Transverse colon (tissue), 3 donors: Measurements from ENCODE around the gene NFKB2.

Source experiments
- CTCF ChIP-seq, 5 experiments: fragments of 200-600 bp in 3 of 5; fragments of 450-650 bp in 2 of 5; sonication (generic) in 3 of 5; IDR thresholded peaks; 1 replicate in 2 of 5; 2 replicates in 3 of 5; pipeline ENCODE4 v1.5.1; 2016 to 2017; ENCODE audit warnings: antibody characterized with exemption in 5 of 5, inconsistent platforms in 3 of 5, mild to moderate bottlenecking in 2 of 5, moderate library complexity in 1 of 5
- POLR2A ChIP-seq: fragments of 450-650 bp; IDR thresholded peaks from one replicate; pipeline ENCODE4 v1.6.1; 2016; ENCODE audit warnings: antibody characterized with exemption, mild to moderate bottlenecking, moderate library complexity

GRCh38 chr10:102416283-102416682 lies 20.8 kb downstream of the NFKB2 start:
- TF ChIP-seq CTCF (IDR thresholded peaks at IDR 0.05) (no peak), POLR2A (no peak)
